Colonic mucosa (tissue), 4 donors: Measurements from ENCODE around the gene ATP5MG. TPM values are rescaled to one million over a fixed set of nuclear protein-coding genes. Genes with fewer than 3 reads are reported as not detected.

Experiments used
- DNase-seq: peaks from one replicate; pipeline ENCODE4 v3.0.0-alpha.2; 2020
- H3K27ac ChIP-seq: fragments of 200-600 bp; one replicate; pipeline ENCODE4 v1.8.0; 2021
- H3K27me3 ChIP-seq: fragments of 200-600 bp; one replicate; pipeline ENCODE4 v1.8.0; 2021
- H3K36me3 ChIP-seq: fragments of 200-600 bp; one replicate; pipeline ENCODE4 v1.8.0; 2021
- H3K4me1 ChIP-seq: fragments of 200-600 bp; one replicate; pipeline ENCODE4 v1.8.0; 2021; ENCODE audit warnings: mild to moderate bottlenecking
- H3K4me3 ChIP-seq: fragments of 200-600 bp; one replicate; pipeline ENCODE4 v1.8.0; 2021
- H3K9ac ChIP-seq, 2 donors: one replicate each; pipeline ENCODE4 v1.7.0; 2013; ENCODE audit warnings: control low read depth in 2 of 2, low read depth in 2 of 2, low read length in 2 of 2
- H3K9me3 ChIP-seq: fragments of 200-600 bp; one replicate; pipeline ENCODE4 v1.8.0; 2021
- intact Hi-C: fragments of 100-400 bp; cut with DNase I; formaldehyde crosslinking; loops from one replicate; pipeline ENCODE4 v1.14.1; 2022
- total RNA-seq, 2 donors: library from RNA; stranded (reverse); fragmentation: NEBNext Ultra II Directional in 1 of 2; extraction: Animal tissue kit (Norgen Biotek cat#: 25700) in 1 of 2; gene quantifications; one replicate each; pipeline ENCODE4 v1.2.1, GENCODE V29; 2021
- TF ChIP-seq, protein P1 (sequence below): fragments of 200-600 bp; IDR thresholded peaks from one replicate; pipeline ENCODE4 v1.8.0; 2022; ENCODE audit warnings: antibody characterized with exemption, mild to moderate bottlenecking
- donor health status: healthy.
- donor health status: DM: no; HTN: no; CAD: no.
- donor health status: DM: no; HTN: no; CAD: no.

Gene ATP5MG
- total RNA-seq, 2 donors from 2014 or later, result 282 to 380 TPM

DNA sequence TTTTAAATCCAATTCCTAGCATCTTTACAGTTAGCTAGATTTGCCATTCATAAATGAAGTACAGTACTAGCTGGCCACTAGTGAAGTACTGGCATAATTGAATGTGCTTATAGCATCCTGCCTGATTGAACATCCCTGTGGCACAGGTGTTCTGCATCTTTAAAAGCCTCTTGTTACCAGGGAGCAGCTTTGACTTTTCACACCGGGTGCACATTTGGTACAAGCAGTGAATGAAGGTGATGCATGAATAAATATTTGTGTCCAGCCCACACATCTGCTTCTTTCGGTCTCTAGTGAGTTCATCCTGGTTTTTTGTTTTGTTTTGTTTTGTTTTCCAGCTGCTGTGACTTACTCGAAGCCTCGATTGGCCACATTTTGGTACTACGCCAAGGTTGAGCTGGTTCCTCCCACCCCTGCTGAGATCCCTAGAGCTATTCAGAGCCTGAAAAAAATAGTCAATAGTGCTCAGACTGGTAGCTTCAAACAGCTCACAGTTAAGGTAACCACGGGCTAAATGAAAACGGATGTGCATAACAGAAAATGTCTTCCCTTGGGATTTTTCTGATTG is 5.3 kb downstream of the ATP5MG start:
- H3K27ac ChIP-seq, result no peak overlapping the region
- intact Hi-C loops, result no loop called here
- no peaks in the 10 kb centered on the region for H3K4me1 ChIP-seq

DNA sequence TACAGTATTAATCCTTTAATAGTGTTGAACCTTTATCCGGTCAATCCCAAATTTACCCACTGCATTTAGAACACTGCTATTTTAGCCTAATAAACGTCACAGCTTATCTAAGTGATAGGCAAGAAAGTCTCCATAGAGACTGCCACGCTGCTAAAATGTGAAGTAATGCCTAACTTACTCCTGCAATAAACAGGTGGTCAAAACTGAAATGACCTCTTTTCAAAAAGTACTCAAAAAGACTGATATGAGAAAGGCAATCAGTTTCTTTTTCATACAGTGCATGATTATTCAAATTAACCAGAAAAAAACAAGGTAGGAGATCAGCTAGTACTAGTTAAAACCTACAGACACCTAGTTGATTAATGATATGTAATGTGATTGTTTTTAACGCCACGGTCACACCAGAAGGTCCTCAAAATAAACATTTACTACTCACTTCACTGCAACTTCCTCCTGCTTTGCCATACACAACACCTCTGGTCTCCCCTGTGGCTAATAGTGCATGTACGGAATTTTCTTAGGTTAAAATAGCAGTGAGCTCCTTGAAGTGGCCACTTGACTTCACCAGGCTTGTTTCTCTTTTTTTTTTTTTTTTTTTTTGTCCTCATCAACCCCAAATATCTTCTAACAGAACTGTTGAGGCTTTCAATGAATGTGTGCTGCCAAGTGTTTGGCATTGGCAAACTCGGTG is 8.8 kb downstream of the ATP5MG start:
- no peak overlapping the region for H3K27ac ChIP-seq
- H3K9me3 ChIP-seq, result no peaks in the 10 kb centered on the region
- intact Hi-C loops, result no loop called here
- TF ChIP-seq, protein P1, sequence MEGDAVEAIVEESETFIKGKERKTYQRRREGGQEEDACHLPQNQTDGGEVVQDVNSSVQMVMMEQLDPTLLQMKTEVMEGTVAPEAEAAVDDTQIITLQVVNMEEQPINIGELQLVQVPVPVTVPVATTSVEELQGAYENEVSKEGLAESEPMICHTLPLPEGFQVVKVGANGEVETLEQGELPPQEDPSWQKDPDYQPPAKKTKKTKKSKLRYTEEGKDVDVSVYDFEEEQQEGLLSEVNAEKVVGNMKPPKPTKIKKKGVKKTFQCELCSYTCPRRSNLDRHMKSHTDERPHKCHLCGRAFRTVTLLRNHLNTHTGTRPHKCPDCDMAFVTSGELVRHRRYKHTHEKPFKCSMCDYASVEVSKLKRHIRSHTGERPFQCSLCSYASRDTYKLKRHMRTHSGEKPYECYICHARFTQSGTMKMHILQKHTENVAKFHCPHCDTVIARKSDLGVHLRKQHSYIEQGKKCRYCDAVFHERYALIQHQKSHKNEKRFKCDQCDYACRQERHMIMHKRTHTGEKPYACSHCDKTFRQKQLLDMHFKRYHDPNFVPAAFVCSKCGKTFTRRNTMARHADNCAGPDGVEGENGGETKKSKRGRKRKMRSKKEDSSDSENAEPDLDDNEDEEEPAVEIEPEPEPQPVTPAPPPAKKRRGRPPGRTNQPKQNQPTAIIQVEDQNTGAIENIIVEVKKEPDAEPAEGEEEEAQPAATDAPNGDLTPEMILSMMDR, result no peak
- no peak overlapping the region for H3K4me3 ChIP-seq
- no peaks in the 10 kb centered on the region for H3K27me3 ChIP-seq
- no peak overlapping the region for H3K9ac ChIP-seq
- no peaks in the 10 kb centered on the region for H3K36me3 ChIP-seq
- no peaks in the 10 kb centered on the region for H3K4me1 ChIP-seq
- DNase-seq, result no peak

More for the DNA sequence above, 5.3 kb downstream of the ATP5MG start:
- Histone ChIP-seq H3K27me3 (no peaks in the 10 kb centered on the region), H3K4me3 (no peak overlapping the region), H3K36me3 (no peaks in the 10 kb centered on the region), H3K9ac (no peak overlapping the region), H3K9me3 (no peaks in the 10 kb centered on the region)
- no peak for DNase-seq
- TF ChIP-seq, protein P1, result no peak

GRCh38 chr11:118411530-118411929 is 10.1 kb downstream of the ATP5MG start:
- H3K4me1 ChIP-seq, result no peaks in the 10 kb centered on the region
- intact Hi-C loops, result no loop called here
- H3K27ac ChIP-seq, result no peak overlapping the region

GRCh38 chr11:118412921-118413320 is 11.5 kb downstream of the ATP5MG start:
- no peaks in the 10 kb centered on the region for H3K9me3 ChIP-seq
- H3K4me1 ChIP-seq, result no peaks in the 10 kb centered on the region
- no peak overlapping the region for H3K9ac ChIP-seq
- no peaks in the 10 kb centered on the region for H3K27me3 ChIP-seq
- H3K4me3 ChIP-seq, result no peak overlapping the region
- DNase-seq, result no peak
- no peaks in the 10 kb centered on the region for H3K36me3 ChIP-seq
- TF ChIP-seq, protein P1, result no peak
- H3K27ac ChIP-seq, result no peak overlapping the region
- intact Hi-C loops, result no loop called here

More at GRCh38 chr11:118411530-118411929, 10.1 kb downstream of the ATP5MG start:
- Histone ChIP-seq H3K9me3 (no peaks in the 10 kb centered on the region), H3K9ac (no peak overlapping the region), H3K27me3 (no peaks in the 10 kb centered on the region), H3K36me3 (no peaks in the 10 kb centered on the region), H3K4me3 (no peak overlapping the region)
- TF ChIP-seq, protein P1, result no peak
- DNase-seq, result no peak

DNA sequence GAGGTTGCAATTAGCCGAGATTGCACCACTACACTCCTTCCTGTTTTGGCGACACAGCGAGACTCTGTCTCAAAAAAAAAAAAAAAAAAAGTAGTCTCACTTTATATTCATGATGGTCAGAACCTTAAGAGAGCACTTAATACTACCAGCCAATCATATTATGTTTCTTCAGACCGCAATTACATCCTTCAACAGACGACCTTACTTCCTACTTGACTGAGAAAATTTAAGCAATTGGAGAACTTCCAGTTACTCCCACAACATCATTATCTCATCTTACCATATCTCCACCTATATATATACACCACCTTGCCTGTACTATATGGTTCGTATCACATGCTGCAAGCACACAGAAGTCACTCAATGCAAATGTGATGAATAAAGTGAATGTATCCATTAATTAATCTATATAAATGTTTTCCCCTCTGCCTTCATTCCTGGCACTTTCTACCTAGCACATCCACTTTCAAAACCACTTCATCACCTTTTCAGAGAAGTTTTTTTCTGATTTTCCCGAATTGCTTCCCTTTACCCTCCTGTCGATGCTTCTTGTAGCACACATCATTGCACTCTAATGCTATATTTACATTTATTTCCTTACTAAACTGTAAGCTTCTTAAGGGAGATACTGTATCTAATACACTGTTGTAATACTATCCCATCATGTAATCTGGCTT is 13.8 kb downstream of the ATP5MG start:
- no peaks in the 10 kb centered on the region for H3K9me3 ChIP-seq
- H3K9ac ChIP-seq, result no peak overlapping the region
- no peak overlapping the region for H3K27ac ChIP-seq
- intact Hi-C loops, result no loop called here
- H3K36me3 ChIP-seq, result no peaks in the 10 kb centered on the region
- TF ChIP-seq, protein P1, result no peak
- DNase-seq, result no peak
- no peak overlapping the region for H3K4me3 ChIP-seq
- H3K27me3 ChIP-seq, result no peaks in the 10 kb centered on the region
- H3K4me1 ChIP-seq, result no peaks in the 10 kb centered on the region
